LNCaP clone FGC (cell line): ENCODE data around the gene CCDC15.
A peak's percentile ranks its signal among the peaks of the same experiment; 100 is the strongest.

ENCODE experiments used
- DNase-seq: peaks from one replicate; pipeline ENCODE4 v3.0.0-alpha.2; 2011; ENCODE audit warnings: low read depth
- H3K4me3 ChIP-seq: 2 replicates; pipeline ENCODE4 v1.5.1; 2011; ENCODE audit warnings: mild to moderate bottlenecking, low read depth, low read length, control low read depth
- TF ChIP-seq, protein P1 (sequence below): IDR thresholded peaks from 2 replicates; pipeline ENCODE4 v1.5.1; 2012; ENCODE audit warnings: mild to moderate bottlenecking; ENCODE audit not compliant: control insufficient read depth, insufficient read depth; ENCODE audit errors: extremely low read depth

CCDC15 gene

DNA sequence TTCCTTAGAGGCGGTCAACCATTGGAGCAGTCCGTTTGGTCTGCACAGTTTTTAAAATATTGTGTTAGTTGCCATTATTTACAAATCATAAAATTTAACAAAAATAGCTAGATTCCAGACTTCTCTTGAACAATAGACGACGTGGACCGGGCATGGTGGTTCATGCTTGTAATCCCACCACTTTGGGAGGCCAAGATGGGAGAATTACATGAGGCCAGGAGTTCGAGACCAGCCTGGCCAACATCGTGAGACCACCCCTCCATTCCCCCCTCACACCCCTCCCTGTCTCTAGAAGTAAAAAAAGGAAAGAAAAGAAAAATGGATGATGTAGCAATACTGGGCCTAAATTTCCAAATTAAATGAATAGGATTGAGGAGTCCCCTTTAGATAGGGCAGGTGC lies 110.1 kb downstream of the CCDC15 start:
- DNase-seq, result no peak
- H3K4me3 ChIP-seq, result no peak overlapping the region
- TF ChIP-seq, protein P1, sequence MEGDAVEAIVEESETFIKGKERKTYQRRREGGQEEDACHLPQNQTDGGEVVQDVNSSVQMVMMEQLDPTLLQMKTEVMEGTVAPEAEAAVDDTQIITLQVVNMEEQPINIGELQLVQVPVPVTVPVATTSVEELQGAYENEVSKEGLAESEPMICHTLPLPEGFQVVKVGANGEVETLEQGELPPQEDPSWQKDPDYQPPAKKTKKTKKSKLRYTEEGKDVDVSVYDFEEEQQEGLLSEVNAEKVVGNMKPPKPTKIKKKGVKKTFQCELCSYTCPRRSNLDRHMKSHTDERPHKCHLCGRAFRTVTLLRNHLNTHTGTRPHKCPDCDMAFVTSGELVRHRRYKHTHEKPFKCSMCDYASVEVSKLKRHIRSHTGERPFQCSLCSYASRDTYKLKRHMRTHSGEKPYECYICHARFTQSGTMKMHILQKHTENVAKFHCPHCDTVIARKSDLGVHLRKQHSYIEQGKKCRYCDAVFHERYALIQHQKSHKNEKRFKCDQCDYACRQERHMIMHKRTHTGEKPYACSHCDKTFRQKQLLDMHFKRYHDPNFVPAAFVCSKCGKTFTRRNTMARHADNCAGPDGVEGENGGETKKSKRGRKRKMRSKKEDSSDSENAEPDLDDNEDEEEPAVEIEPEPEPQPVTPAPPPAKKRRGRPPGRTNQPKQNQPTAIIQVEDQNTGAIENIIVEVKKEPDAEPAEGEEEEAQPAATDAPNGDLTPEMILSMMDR, result no peak

DNA sequence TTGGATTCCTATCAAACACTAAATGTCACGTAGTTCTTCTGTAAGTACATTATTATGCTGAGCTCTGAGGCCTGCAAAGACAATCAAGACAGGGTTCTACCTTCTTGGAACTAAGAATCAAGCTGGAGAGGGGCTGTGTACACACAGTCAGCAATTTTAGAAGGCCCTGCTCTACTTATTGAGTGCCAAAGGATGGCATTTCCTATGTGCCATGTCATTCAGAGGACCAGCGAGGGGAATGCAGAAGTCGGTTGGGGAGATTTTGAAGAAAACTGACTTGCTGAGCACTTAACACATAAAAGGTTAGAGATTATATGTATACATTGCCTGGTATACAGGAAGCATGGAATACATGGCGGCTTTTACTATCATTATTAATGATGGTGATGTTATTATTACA lies 114.4 kb downstream of the CCDC15 start:
- TF ChIP-seq, protein P1, result no peak
- no peak for DNase-seq
- no peak overlapping the region for H3K4me3 ChIP-seq

- TF ChIP-seq, protein P1, result no peak
- H3K4me3 ChIP-seq, result no peak overlapping the region
- DNase-seq, result peak; percentile 52
These were observed 115.0 kb downstream of the CCDC15 start for GRCh38 chr11:125069008-125069407.

- TF ChIP-seq, protein P1, result no peak
- no peak overlapping the region for H3K4me3 ChIP-seq
- DNase-seq, result no peak
These were observed 115.8 kb downstream of the CCDC15 start for GRCh38 chr11:125069796-125070195.

- TF ChIP-seq, protein P1, result no peak
- no peak for DNase-seq
- H3K4me3 ChIP-seq, result no peak overlapping the region
These were observed 116.8 kb downstream of the CCDC15 start for GRCh38 chr11:125070699-125071254.

- TF ChIP-seq, protein P1, result no peak
- DNase-seq, result no peak
- H3K4me3 ChIP-seq, result no peak overlapping the region
These were observed 117.4 kb downstream of the CCDC15 start for GRCh38 chr11:125071435-125071834.

GRCh38 chr11:125071846-125072217 lies 117.8 kb downstream of the CCDC15 start:
- H3K4me3 ChIP-seq, result no peak overlapping the region
- TF ChIP-seq, protein P1, result no peak
- no peak for DNase-seq
